ENCODE data around the gene DDX39A. TPM values are rescaled to one million over a fixed set of nuclear protein-coding genes. Genes with fewer than 3 reads are reported as not detected.
"Not testable (repeated sequence)": the region's sequence is repeated elsewhere in the genome, so short reads cannot be mapped to it uniquely, and the experiment has no call there.

Gene DDX39A
- total and polyA plus RNA-seq, 11 donors, result 18.0 to 109 (median 36.1) TPM

GRCh38 chr19:14367016-14367415, 52.1 kb downstream of the DDX39A start:
- no peak for ATAC-seq
- Histone ChIP-seq H3K27me3 (no peaks in the 10 kb centered on the region), H3K36me3 (no peaks in the 10 kb centered on the region), H3K4me1 (peaks cover 4 to 98% (median 27%) of the 10 kb centered on the region in 12 donors), H3K9me3 (no peaks in the 10 kb centered on the region), H3K27ac (peak overlapping the region in 1 of 12 donors; percentile 93), H3K4me3 (no peak overlapping the region)
- no peak for TF ChIP-seq POLR2A (IDR thresholded peaks at IDR 0.05)
- TF ChIP-seq CTCF (IDR thresholded peaks at IDR 0.05), result no peak
- DNase-seq, result no peak
- intact Hi-C loops (cut with DNase I), result loop anchor here in 1 of 10 donors (10.0 kb wide), 1 partner anchor 108 kb away; the partner anchor contains the start of gene PTGER1
- WGBS, 4 donors, result 95 to 97% (median 96%) methylated on average over 10 of the region's 10 CpGs

GRCh38 chr19:14366529-14366928, 52.6 kb downstream of the DDX39A start:
- peak in 1 of 4 donors; percentile 36 for ATAC-seq
- H3K36me3 ChIP-seq, result no peaks in the 10 kb centered on the region
- H3K4me3 ChIP-seq, result peak overlapping the region in 1 of 12 donors; percentile 13
- TF ChIP-seq CTCF (IDR thresholded peaks at IDR 0.05) (no peak), POLR2A (IDR thresholded peaks at IDR 0.05) (no peak)
- DNase-seq, result peak; percentile 56 to 79 (median 61)
- no peaks in the 10 kb centered on the region for H3K27me3 ChIP-seq
- H3K27ac ChIP-seq, result peak overlapping the region in 1 of 12 donors; percentile 93
- H3K9me3 ChIP-seq, result no peaks in the 10 kb centered on the region
- WGBS, 4 donors, result 36 to 57% (median 47%) methylated on average over 3 of the region's 3 CpGs
- H3K4me1 ChIP-seq, result peaks cover 4 to 98% (median 27%) of the 10 kb centered on the region in 12 donors
- intact Hi-C loops (cut with DNase I), result loop anchor here in 1 of 10 donors (10.0 kb wide), 1 partner anchor 108 kb away; the partner anchor contains the start of gene PTGER1

- WGBS, 4 donors, result 65 to 77% (median 66%) methylated on average over 9 of the region's 9 CpGs
- not testable (repeated sequence) for DNase-seq, H3K36me3 ChIP-seq, H3K9me3 ChIP-seq, ATAC-seq, H3K27me3 ChIP-seq
- peaks cover 4 to 73% (median 15%) of the 10 kb centered on the region in 12 donors for H3K4me1 ChIP-seq
- intact Hi-C loops (cut with DNase I), result loop anchor here in 3 of 10 donors (5.0 to 10.0 kb wide), 2 partner anchors 43 to 111 kb away; partner anchors contain the start of gene PTGER1 (in 1 of the 3)
- peak overlapping the region in 11 of 12 donors; percentile 36 to 87 (median 79) for H3K27ac ChIP-seq
- H3K4me3 ChIP-seq, result peak overlapping the region in 3 of 12 donors; percentile 23 to 44 (median 24)
Observed at GRCh38 chr19:14364098-14364443, 55.1 kb downstream of the DDX39A start.

GRCh38 chr19:14363183-14364097, 55.7 kb downstream of the DDX39A start:
- intact Hi-C loops (cut with DNase I), result loop anchor here in 3 of 10 donors (5.0 to 10.0 kb wide), 2 partner anchors 44 to 111 kb away; partner anchors contain the start of gene PTGER1 (in 1 of the 3)
- H3K4me1 ChIP-seq, result peaks cover 4 to 67% (median 15%) of the 10 kb centered on the region in 12 donors
- WGBS, 4 donors, result 17% methylated on average over 35 of the region's 35 CpGs
- ATAC-seq (peak; percentile 58 to 93 (median 86)), DNase-seq (peak; percentile 88 to 91 (median 90))
- H3K36me3 ChIP-seq, result no peaks in the 10 kb centered on the region
- peak overlapping the region; percentile 36 to 87 (median 78) for H3K27ac ChIP-seq
- no peaks in the 10 kb centered on the region for H3K9me3 ChIP-seq
- H3K4me3 ChIP-seq, result peak overlapping the region in 9 of 12 donors; percentile 23 to 52 (median 30)
- no peaks in the 10 kb centered on the region for H3K27me3 ChIP-seq
- TF ChIP-seq CTCF (IDR thresholded peaks at IDR 0.05), result no peak
- peak in 1 of 2 donors; percentile 13 for TF ChIP-seq POLR2A (IDR thresholded peaks at IDR 0.05)

Data from heart left ventricle (tissue), 16 donors.